ENCODE measurements around the gene CALM3.

- TF ChIP-seq CTCF (IDR thresholded peaks at IDR 0.05; ENCODE audit: low read length) (no peak), EZH2phosphoT487 (IDR thresholded peaks at IDR 0.05; ENCODE audit: low read length) (no peak), EZH2 (optimal IDR thresholded peaks at IDR 0.05; ENCODE audit: low read depth, low read length) (no peak)
Measured at GRCh38 chr19:46623915-46624502, 22.9 kb downstream of the CALM3 start.
